PFSK-1 (cell line): ENCODE measurements around the gene IKZF1.

ENCODE experiments used
- FOXP2 ChIP-seq: optimal IDR thresholded peaks from 2 replicates; pipeline ENCODE3; 2011; ENCODE audit warnings: borderline replicate concordance, control low read depth, inconsistent platforms; ENCODE audit not compliant: insufficient read depth; ENCODE audit errors: extremely low read length, extremely low read depth
- POLR2AphosphoS5 ChIP-seq: IDR thresholded peaks from 2 replicates; pipeline ENCODE4 v1.6.1; 2012; ENCODE audit warnings: low read depth, mild to moderate bottlenecking, control low read depth, low read length, moderate library complexity

GRCh38 chr7:50262446-50262845, 42.1 kb upstream of the IKZF1 start:
- no peak for TF ChIP-seq POLR2AphosphoS5
- TF ChIP-seq FOXP2, result no peak
